Anterior cingulate cortex (tissue), 58 donors: Measurements from ENCODE around the gene TBC1D17.

Experiments used
- DNase-seq, 58 donors: peaks; one replicate each; lab custom pipeline; 2025; lab: John Stamatoyannopoulos, UW

TBC1D17 gene

GRCh38 chr19:49889038-49889686 lies 11.7 kb downstream of the TBC1D17 start:
- DNase-seq, result no peak

GRCh38 chr19:49889687-49890348 lies 12.3 kb downstream of the TBC1D17 start:
- DNase-seq, result peak in 41 of 58 donors; percentile 3 to 60 (median 28)

- DNase-seq, result no peak
These were observed 13.1 kb downstream of the TBC1D17 start for GRCh38 chr19:49890349-49891311.

- DNase-seq, result no peak
These were observed 13.9 kb downstream of the TBC1D17 start for GRCh38 chr19:49891393-49891792.

- DNase-seq, result no peak
These were observed 15.2 kb downstream of the TBC1D17 start for GRCh38 chr19:49892716-49893115.

GRCh38 chr19:49894011-49894664 lies 16.6 kb downstream of the TBC1D17 start:
- DNase-seq, result no peak

GRCh38 chr19:49894879-49895565 lies 17.5 kb downstream of the TBC1D17 start:
- DNase-seq, result no peak

GRCh38 chr19:49895566-49896297 lies 18.2 kb downstream of the TBC1D17 start:
- DNase-seq, result peak in 1 of 58 donors; percentile 2

GRCh38 chr19:49896863-49897621 lies 19.5 kb downstream of the TBC1D17 start, which contains the start of gene IL4I1:
Gene IL4I1, minus strand, starts transcription at chr19:49896887. Its CDS starts 727 bp downstream, at chr19:49896160.
- DNase-seq, result peak in 7 of 58 donors; percentile 8 to 40 (median 11)

GRCh38 chr19:49904136-49904535 lies 26.6 kb downstream of the TBC1D17 start:
- DNase-seq, result no peak

- peak in 21 of 58 donors; percentile 9 to 67 (median 31) for DNase-seq
These were observed 29.5 kb downstream of the TBC1D17 start for GRCh38 chr19:49906879-49907564.

GRCh38 chr19:49907745-49908446 lies 30.4 kb downstream of the TBC1D17 start:
- DNase-seq, result no peak

GRCh38 chr19:49908480-49909420 lies 31.2 kb downstream of the TBC1D17 start:
- no peak for DNase-seq

- no peak for DNase-seq
These were observed 32.7 kb downstream of the TBC1D17 start for GRCh38 chr19:49910179-49910578.

GRCh38 chr19:49911381-49912145 lies 34.1 kb downstream of the TBC1D17 start:
- peak in 11 of 58 donors; percentile 7 to 38 (median 18) for DNase-seq
